B cell (primary cell): Measurements from ENCODE around the gene USH2A. TPM values are rescaled to one million over a fixed set of nuclear protein-coding genes. Genes with fewer than 3 reads are reported as not detected.

Experiments
- ATAC-seq: fragments of 200-7000 bp; cut with Tn5 transposase; one replicate; pipeline ENCODE4 v1.10.0; 2021; ENCODE audit warnings: low read depth, mild to moderate bottlenecking, moderate number of reproducible peaks, moderate library complexity
- CTCF ChIA-PET: fragments of 350-600 bp; sonication (Branson Sonifier 250); formaldehyde crosslinking; loops from one replicate; lab custom pipeline; 2021; ENCODE audit warnings: antibody characterized with exemption, inconsistent platforms; lab: Charles Lee
- POLR2A ChIA-PET: fragments of 350-600 bp; sonication (Branson Sonifier 250); formaldehyde crosslinking; loops from one replicate; lab custom pipeline; 2021; ENCODE audit warnings: antibody characterized with exemption; lab: Charles Lee
- DNase-seq: peaks from one replicate; pipeline ENCODE4 v3.0.0; 2013
- H2AFZ ChIP-seq: 2 replicates; pipeline ENCODE4 v1.6.1; 2012; ENCODE audit warnings: mild to moderate bottlenecking, low read depth, low read length; ENCODE audit not compliant: insufficient read depth, poor library complexity, severe bottlenecking
- H3K27ac ChIP-seq, 2 donors: 1 replicate in 1 of 2; 2 replicates in 1 of 2; pipeline ENCODE4 v1.5.1; 2012 to 2013; ENCODE audit warnings: low read length in 2 of 2, mild to moderate bottlenecking in 2 of 2, moderate library complexity in 1 of 2
- H3K27me3 ChIP-seq, 4 experiments: fragments of 200-600 bp in 1 of 4; sonication (generic) in 1 of 4; replicated peaks in 1 of 4; 1 replicate in 2 of 4; 2 replicates in 2 of 4; pipeline versions ENCODE4 v1.6.1 to v1.7.0; 2013 to 2016; ENCODE audit warnings: low read length in 3 of 4, mild to moderate bottlenecking in 2 of 4, mixed read lengths in 1 of 4, moderate library complexity in 1 of 4; ENCODE audit not compliant: insufficient read depth in 4 of 4, control insufficient read depth in 3 of 4; ENCODE audit errors: control extremely low read depth in 1 of 4
- H3K36me3 ChIP-seq, 2 experiments: replicated peaks in 1 of 2; 1 replicate in 1 of 2; 2 replicates in 1 of 2; pipeline versions ENCODE4 v1.6.1 to v1.7.1; 2013; ENCODE audit warnings: low read length in 1 of 2; ENCODE audit not compliant: insufficient read depth in 2 of 2, control insufficient read depth in 1 of 2; ENCODE audit errors: control extremely low read depth in 1 of 2, extremely low read depth in 1 of 2
- H3K4me1 ChIP-seq, 2 donors: fragments of 200-600 bp in 1 of 2; sonication (generic) in 1 of 2; 1 replicate in 1 of 2; 2 replicates in 1 of 2; pipeline versions ENCODE4 v1.5.1 to v1.6.1; 2013 to 2017; ENCODE audit warnings: low read length in 2 of 2; ENCODE audit not compliant: control insufficient read depth in 2 of 2, insufficient read depth in 2 of 2
- H3K4me2 ChIP-seq: replicated peaks from 2 replicates; pipeline ENCODE3; 2012; ENCODE audit warnings: mild to moderate bottlenecking, low read depth, low read length; ENCODE audit not compliant: poor library complexity, severe bottlenecking
- H3K4me3 ChIP-seq, 5 experiments: fragments of 200-600 bp in 1 of 5; sonication (generic) in 1 of 5; 1 replicate in 3 of 5; 2 replicates in 2 of 5; pipeline versions ENCODE4 v1.5.1 to v1.7.0; 2011 to 2016; ENCODE audit warnings: low read length in 4 of 5, mild to moderate bottlenecking in 4 of 5, low read depth in 2 of 5, control low read depth in 1 of 5, moderate library complexity in 1 of 5; ENCODE audit not compliant: insufficient read depth in 1 of 5; ENCODE audit errors: control extremely low read depth in 1 of 5, extremely low read depth in 1 of 5
- H3K79me2 ChIP-seq: fragments of 200-600 bp; sonication (generic); one replicate; pipeline ENCODE4 v1.6.0; 2016; ENCODE audit warnings: low read length; ENCODE audit not compliant: control insufficient read depth, insufficient read depth
- H3K9ac ChIP-seq: fragments of 200-600 bp; sonication (generic); 2 replicates; pipeline ENCODE4 v1.6.1; 2017; ENCODE audit warnings: mild to moderate bottlenecking, low read length, moderate library complexity
- H3K9me3 ChIP-seq, 3 donors: one replicate each; pipeline versions ENCODE4 v1.6.1 to v1.7.1; 2013; ENCODE audit warnings: low read length in 2 of 3; ENCODE audit not compliant: control insufficient read depth in 2 of 3, insufficient read depth in 1 of 3; ENCODE audit errors: control extremely low read depth in 1 of 3
- H4K20me1 ChIP-seq: 2 replicates; pipeline ENCODE4 v1.6.0; 2012; ENCODE audit warnings: mild to moderate bottlenecking, low read length; ENCODE audit not compliant: insufficient read depth, control insufficient read depth, poor library complexity, severe bottlenecking
- H3K27ac Mint-ChIP-seq: one replicate; pipeline ENCODE4 v1.8.0; 2021; ENCODE audit warnings: mixed read lengths
- H3K27me3 Mint-ChIP-seq: one replicate; pipeline ENCODE4 v1.8.0; 2021; ENCODE audit warnings: mixed read lengths
- H3K4me1 Mint-ChIP-seq: one replicate; pipeline ENCODE4 v1.8.0; 2021; ENCODE audit warnings: mixed read lengths
- H3K4me3 Mint-ChIP-seq: one replicate; pipeline ENCODE4 v1.8.0; 2021; ENCODE audit warnings: mixed read lengths
- H3K9me3 Mint-ChIP-seq: one replicate; pipeline ENCODE4 v1.8.0; 2022; ENCODE audit warnings: mixed read lengths; ENCODE audit not compliant: insufficient read depth
- CTCF ChIP-seq: fragments of 200-600 bp; IDR thresholded peaks from one replicate; pipeline ENCODE4 v1.8.0; 2022; ENCODE audit warnings: antibody characterized with exemption, mild to moderate bottlenecking
- EZH2 ChIP-seq: IDR thresholded peaks from 2 replicates; pipeline ENCODE4 v1.6.1; 2012; ENCODE audit warnings: borderline replicate concordance, low read depth, mild to moderate bottlenecking, moderate library complexity, low read length; ENCODE audit not compliant: insufficient read depth, poor library complexity, severe bottlenecking
- WGBS: methylation state at CpG from one replicate; pipeline ENCODE4 v1.1.5; 2013; ENCODE audit warnings: missing lambda C conversion rate; ENCODE audit not compliant: insufficient coverage; 5-methylcytosine and 5-hydroxymethylcytosine counted together
- intact Hi-C: fragments of 100-400 bp; cut with micrococcal nuclease; formaldehyde crosslinking; loops from one replicate; pipeline ENCODE4 v1.10.0; 2022
- polyA plus RNA-seq: library from polyadenylated mRNA; depleted of rRNA; stranded (reverse); fragments of >200 nt; gene quantifications from 2 replicates; pipeline ENCODE4 v1.2.3, GENCODE V29; 2012
- total RNA-seq, 2 donors: library from RNA; stranded (reverse); fragments of 120-200 nt in 1 of 2; gene quantifications; 1 replicate in 1 of 2; 2 replicates in 1 of 2; pipeline versions ENCODE4 v1.2.3 to v1.2.4, GENCODE V29; 2013 to 2022

Gene USH2A
- total and polyA plus RNA-seq, 2 donors (not counting 1 experiment from before 2014, with no cell fraction given): 0.01 TPM; not detected in 1

GRCh38 chr1:216281757-216282156 is 141.5 kb downstream of the USH2A start:
- Histone ChIP-seq H3K4me3 (no peak overlapping the region), H4K20me1 (no peaks in the 10 kb centered on the region), H3K27me3 (no peaks in the 10 kb centered on the region), H3K9ac (no peak overlapping the region), H2AFZ (no peak overlapping the region), H3K36me3 (no peaks in the 10 kb centered on the region), H3K79me2 (no peaks in the 10 kb centered on the region), H3K4me2 (no peak overlapping the region), H3K4me1 (no peaks in the 10 kb centered on the region), H3K9me3 (peaks cover 0 to 16% (median 0%) of the 10 kb centered on the region in 3 donors), H3K27ac (no peak overlapping the region)
- ATAC-seq (no peak), DNase-seq (no peak)
- CTCF ChIA-PET: no interaction called here
- no peak overlapping the region for H3K27ac Mint-ChIP-seq
- intact Hi-C loops: no loop called here
- H3K9me3 Mint-ChIP-seq: peaks cover 7% of the 10 kb centered on the region
- no peaks in the 10 kb centered on the region for H3K27me3 Mint-ChIP-seq
- TF ChIP-seq EZH2 (no peak), CTCF (no peak)
- no CpG with 5 or more reads among the region's 2 CpGs for WGBS
- H3K4me1 Mint-ChIP-seq: no peaks in the 10 kb centered on the region
- no peak overlapping the region for H3K4me3 Mint-ChIP-seq
- POLR2A ChIA-PET: no interaction called here

- Histone ChIP-seq H3K79me2 (no peaks in the 10 kb centered on the region), H4K20me1 (no peaks in the 10 kb centered on the region), H3K4me3 (no peak overlapping the region), H3K4me2 (no peak overlapping the region), H3K9me3 (no peaks in the 10 kb centered on the region), H3K27me3 (no peaks in the 10 kb centered on the region), H3K27ac (no peak overlapping the region), H2AFZ (no peak overlapping the region), H3K9ac (no peak overlapping the region), H3K4me1 (no peaks in the 10 kb centered on the region), H3K36me3 (no peaks in the 10 kb centered on the region)
- Mint-ChIP-seq H3K9me3 (no peaks in the 10 kb centered on the region), H3K27ac (no peak overlapping the region), H3K27me3 (no peaks in the 10 kb centered on the region), H3K4me1 (no peaks in the 10 kb centered on the region), H3K4me3 (no peak overlapping the region)
- ChIA-PET CTCF (no interaction called here), POLR2A (no interaction called here)
- ATAC-seq: no peak
- WGBS: no CpG with 5 or more reads among the region's 2 CpGs
- TF ChIP-seq EZH2: no peak
- TF ChIP-seq CTCF: no peak
- intact Hi-C loops: no loop called here
- DNase-seq: no peak
Measured at GRCh38 chr1:216270086-216270773, 153.0 kb downstream of the USH2A start.
